H54 (cell line): ENCODE results near the gene MGLL.
A peak's percentile ranks its signal among the peaks of the same experiment; 100 is the strongest.

ENCODE experiments used
- DNase-seq: peaks from one replicate; pipeline ENCODE4 v3.0.0; 2011; ENCODE audit warnings: low spot score, mixed read lengths; ENCODE audit not compliant: insufficient read length
- FAIRE-seq: peaks from 3 replicates; lab custom pipeline; 2011; peaks lifted over from hg19 to GRCh38; lab: Jason Lieb, UNC
- POLR2A ChIP-seq: IDR thresholded peaks from 2 replicates; pipeline ENCODE4 v1.6.1; 2011; ENCODE audit warnings: low read depth, mild to moderate bottlenecking, low read length

The MGLL gene

DNA sequence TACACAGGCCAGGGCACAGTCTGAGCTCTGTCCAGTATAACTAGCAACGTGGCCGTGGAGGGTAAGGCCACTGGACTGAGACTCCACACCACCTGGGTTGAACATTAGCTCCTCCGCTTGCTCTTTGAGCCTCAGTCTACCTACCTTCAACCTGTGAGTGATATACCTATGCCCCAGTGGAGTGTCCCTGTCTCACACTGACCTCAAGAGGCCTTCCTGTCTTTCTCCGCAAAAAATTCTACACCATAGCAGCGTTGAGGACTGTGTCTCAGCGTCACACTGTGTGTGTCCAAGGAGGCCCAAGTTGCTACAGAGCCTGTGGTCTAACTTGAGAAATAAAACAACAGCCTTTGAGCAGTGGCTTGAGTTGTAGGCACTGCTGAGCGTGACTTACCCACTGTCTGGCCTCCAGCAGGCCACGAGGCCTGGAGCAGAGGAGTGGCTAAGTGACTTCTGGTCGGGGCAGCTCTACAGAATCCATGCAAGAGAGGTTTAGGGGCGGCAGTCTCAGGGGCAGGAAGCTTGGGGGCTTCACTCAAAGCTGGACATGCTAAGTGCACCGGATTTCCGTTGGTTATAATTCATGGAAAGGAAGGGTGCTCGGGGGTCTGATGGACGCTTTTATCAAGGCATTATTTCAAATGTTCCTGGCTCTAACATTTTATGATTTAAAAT lies 2.0 kb upstream of the MGLL start:
- FAIRE-seq (no peak), DNase-seq (no peak)
- no peak for TF ChIP-seq POLR2A

DNA sequence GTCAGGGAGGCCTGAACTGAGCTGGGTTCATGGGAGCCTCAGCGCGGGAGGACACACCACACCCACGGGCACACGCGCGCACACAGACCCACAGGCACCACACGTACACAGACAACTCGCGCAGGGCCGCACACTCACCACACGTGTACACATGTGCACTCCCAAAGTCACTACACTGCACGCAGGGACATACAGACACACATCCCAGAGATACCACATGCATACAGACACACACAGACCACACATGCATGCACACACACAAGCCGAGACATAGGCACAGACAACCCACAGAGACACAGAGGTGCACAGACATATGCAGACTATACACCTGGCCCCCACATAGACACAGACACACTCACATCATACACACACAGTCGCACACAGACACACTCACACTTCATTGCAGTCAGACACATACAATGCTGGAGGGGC lies 1.1 kb upstream of the MGLL start:
- no peak for TF ChIP-seq POLR2A
- no peak for FAIRE-seq
- no peak for DNase-seq

DNA sequence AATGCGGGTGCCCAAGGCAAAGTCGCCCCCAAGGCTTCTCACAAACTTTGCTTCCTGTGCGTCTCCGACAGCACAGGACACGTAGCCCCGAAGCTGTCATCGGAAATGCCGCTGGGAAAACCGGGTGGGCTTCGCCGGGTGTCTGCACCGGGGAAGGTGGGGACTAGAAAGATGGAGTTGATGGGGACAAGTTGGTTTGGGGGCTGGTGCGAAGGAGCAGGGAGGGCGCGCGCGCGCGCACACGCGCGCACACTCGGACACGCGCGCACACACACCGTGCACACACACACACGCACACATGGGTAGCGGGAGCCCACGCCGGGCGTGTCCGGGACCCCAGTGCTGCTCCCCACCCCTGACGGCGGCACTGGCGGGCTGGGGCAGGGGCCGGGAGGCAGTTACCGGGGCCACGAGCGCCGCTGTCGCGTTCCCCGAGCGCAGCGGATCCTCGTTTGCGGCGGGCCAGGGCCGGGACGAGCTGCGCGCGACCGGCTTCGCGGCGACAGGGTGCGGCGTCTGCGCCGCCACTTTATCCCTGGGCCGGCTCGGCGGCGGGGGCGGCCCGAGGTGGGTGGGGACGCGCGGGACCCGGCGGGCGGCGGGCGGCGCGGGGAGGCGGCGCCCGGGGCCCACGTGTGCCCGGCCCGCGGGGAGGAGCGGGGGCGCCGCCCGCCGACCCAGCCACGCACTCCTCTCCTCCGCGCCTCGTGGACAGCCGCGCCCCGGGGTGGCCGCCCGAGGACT lies 539 bp upstream of the MGLL start:
- TF ChIP-seq POLR2A = peak; percentile 35; the same call in 1 of the 2 replicates
- DNase-seq (no peak), FAIRE-seq (no peak)

DNA sequence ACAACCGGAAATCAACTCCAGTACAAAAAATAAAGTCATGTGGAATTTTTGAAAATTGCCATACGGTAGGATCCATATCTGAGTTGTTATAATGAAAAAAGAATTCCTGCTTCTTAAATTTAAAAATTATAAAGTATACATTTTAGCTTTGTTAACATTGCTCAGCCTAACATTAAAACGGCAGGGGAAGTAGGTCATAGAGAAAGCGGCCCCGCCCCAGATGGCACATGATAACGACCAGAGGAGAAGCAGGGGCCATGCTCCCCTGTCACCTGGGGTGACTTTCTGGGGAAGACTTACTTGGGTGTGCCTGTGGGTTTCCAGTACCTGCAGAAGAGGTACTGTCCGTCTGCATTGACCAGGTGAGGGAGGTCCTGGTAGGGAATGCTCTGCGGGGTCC lies 921 bp downstream of the MGLL start:
- FAIRE-seq (no peak), DNase-seq (no peak)
- TF ChIP-seq POLR2A = no peak

DNA sequence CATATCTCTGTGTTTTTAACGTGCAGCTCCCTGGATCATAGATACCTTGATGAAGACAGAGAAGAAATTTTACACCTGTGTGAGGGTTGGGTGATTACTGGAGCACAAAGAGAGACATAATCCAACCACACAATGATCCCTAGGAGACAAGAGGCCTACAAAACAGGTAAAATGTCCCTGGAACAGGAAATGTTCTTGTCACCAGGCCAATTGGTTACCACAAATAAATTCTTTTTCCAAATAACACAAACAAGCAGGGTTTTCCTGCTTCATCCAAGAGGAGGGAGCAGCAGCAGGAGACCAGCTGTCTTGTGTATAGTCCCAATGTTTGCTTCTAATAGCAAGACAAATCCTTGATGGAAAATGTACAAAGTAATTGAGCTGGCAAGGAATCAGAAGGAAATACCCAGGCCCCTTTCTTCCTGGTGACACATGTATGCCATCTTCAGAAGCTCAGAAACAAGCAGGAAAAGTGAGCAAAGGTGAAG lies 1.4 kb downstream of the MGLL start:
- TF ChIP-seq POLR2A = no peak
- FAIRE-seq (no peak), DNase-seq (no peak)

DNA sequence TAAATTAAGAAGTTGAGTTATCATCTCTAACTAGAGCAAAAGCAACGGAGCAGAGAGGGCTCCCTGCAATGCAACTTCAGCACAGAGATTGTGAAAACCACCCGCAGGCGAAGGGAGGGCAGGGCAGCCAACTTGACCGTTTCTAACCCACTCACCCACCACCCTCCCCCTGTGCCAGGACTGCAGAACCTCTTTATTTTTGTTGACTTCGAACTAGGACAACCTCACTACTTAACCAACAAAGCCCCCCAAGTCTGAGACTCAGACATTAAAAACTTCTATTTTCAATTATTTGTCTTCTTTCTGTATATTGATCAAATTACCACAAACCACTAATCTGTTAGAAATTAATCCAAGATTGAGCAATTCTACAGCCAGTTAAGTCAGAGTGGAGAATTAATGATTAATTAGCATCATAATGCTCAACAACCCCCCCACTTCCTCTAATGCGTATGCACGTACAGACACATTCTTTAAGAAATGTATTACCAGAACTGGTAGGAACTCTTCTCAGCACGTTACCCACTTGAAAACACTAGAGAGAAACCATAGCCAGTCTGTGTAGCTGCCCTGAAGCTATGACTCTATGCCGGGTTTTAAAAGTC lies 2.0 kb downstream of the MGLL start:
- FAIRE-seq = no peak
- DNase-seq = no peak
- no peak for TF ChIP-seq POLR2A

DNA sequence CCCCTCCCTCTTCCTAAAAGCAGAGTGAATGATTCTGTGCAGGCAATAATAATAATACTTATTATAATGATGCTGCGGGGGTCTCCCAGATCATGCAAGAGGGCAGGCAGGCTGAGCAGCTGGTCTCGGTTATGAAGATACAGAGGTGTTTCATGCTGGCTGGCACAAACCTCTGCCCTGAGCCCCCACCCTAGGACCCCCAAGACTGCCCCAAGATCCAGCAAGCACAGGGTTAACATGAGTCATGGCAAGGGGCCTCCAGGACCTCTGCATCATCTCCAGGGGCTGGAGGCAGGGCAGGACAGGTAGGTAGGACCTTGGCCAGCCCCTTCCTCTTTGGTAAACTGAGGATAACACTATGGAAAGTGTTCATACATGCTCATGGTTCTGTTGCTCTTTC lies 2.7 kb downstream of the MGLL start:
- DNase-seq = no peak
- TF ChIP-seq POLR2A = no peak
- FAIRE-seq = no peak

DNA sequence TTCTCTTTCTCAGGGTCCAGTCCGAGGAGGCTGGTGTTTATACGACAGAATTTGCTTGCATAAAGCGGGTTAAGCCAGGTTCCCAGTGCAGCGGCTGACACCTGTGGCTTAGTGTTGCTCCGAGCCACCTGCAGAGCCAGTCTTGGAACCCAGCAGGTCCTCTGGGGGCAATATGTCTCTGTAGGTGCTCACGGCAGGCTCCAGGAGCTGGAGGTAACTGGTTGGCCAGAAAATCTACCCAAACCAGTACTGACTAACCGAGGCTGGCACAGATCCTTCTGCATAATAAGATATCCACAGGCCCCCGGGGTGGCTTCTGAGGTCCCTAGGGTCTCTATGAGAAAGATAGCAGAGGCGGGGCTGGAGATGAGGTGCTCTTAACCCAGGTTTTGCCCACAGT lies 3.2 kb downstream of the MGLL start:
- FAIRE-seq = no peak
- DNase-seq = no peak
- no peak for TF ChIP-seq POLR2A

DNA sequence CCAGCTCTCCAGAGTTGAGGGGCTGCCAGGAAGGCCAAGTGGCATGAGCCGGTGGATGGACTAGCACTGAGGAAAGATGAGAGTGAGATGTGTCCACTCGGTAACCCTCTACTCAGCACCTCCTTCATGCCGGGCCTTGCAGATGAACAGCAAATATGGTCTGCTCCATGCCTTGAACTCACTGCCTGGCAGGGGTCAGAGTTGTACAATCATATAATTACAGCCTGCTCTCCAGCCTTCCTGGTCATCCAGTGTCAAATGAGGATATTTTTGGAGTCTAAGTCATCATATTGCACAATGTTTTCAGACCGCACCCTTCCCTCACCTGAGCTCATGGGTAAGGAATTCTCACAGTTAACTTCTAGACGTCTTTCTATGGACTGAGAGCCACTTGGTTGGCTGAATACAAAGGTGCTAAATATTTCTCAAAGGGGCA lies 4.9 kb downstream of the MGLL start:
- DNase-seq = peak; percentile 69
- peak; percentile 93 for FAIRE-seq
- no peak for TF ChIP-seq POLR2A

DNA sequence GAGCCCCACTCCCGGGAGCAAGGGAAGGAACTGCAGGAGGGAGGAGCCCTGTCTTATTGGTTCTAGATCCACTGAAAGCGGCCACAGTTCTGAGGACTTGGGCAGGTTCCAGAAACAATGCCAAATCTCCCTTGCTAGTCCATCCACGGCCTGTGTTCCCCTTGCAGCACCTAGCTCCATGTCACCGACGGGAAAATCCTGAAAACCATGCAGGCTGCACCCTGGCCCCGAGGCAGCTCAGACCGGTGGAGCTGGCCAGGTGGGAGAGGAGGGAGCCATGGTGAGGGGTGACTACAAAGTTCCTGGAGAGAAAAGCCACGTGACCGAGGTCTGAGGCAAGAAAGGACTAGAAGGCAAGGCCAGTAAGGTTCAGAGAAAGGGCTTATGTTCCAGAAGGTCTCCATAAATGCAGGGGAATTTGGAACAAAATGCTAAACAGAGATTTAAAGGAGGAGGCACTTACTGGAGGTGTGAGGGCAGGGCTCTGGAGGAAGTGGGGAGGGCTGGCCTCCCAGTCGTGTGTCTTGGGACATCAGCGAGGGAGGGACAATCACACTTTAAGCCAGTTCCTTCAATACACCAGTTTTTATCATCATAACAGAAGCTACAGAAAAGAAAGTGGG lies 5.4 kb downstream of the MGLL start:
- DNase-seq (no peak), FAIRE-seq (no peak)
- TF ChIP-seq POLR2A = no peak

DNA sequence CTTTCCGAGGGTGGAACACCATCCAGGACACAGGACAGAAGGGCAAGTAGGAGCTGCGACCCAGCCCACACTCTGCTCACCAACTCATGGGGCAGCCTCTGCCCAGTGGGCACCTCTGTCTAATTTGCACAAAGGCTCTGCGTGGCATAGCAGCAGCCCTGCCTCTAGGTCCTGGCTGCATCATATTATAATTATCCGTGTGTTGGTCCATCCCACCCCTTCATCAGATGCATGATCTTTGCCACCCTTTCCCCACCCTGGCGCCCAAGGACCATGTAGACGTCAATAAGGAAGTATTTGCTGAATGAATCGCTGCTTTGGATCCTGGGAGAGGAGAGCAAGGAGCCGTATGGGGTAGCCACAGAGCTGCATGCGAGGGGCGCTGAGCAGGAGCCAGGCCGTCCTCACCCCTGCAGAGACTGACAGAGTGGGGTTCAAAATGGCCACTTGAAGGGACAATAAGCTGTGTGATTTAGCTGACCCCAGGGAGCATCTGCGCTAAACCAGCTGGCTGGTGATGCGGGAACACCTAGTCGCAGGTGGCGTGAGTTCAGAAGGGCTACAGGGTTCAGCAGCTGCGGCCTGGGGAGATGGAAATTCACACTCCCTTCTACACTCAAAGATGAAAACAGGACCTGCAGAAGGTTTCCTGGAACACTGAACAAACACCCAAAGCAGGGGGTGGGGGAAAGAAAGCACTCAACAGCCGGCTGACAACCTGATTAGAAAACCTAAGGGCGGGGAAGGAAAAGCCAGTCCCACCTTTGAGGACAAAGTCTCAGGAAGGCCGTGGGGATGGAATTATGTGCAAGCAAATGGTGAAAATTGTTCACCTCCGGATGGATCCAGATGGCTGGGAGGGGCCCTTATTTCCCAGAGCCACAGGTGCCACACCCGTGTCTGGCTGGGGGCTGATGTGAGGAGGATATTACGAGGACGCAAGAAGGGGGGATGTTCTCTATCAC lies 6.4 kb downstream of the MGLL start:
- no peak for TF ChIP-seq POLR2A
- DNase-seq (no peak), FAIRE-seq (no peak)

DNA sequence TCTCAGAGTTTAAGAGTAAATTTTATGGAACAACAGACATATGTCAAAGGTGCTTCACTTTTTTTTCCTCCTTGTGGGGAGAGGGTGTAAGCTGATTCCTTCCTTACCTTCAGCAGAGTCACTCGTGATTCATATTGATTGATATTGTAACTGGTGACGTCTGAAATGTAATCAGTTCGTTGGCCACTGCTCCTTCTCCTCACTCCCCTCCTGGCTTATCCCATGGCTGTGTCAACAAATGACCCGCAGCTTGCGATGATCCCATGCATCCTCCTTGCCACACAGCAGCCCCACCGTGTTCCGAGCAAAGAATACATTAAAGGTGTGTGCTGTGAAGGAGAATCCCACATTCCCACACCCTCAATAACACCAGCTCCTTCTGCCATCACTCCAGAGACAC lies 7.3 kb downstream of the MGLL start:
- no peak for DNase-seq
- TF ChIP-seq POLR2A = no peak
- no peak for FAIRE-seq

DNA sequence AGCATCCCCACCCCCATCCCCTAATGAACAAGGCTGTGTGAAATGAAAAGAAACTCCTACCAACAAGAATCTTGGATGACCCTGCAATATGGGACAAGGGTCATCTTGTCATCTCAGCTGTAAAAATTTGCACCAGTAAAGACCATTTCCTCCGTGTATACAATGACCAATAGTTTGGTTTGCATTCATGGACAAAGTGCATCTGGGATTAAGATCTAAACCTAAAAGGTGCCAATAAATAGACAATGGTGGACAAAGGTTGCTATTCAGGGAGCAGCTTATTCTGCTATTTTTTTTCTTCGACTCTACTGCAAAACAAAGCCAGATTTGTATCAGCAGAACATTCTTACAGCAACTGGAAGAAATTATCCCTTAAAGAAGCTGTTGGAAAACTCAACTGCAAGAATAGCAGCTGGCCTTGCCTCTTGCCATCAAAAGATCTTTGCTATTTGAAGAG lies 8.0 kb downstream of the MGLL start:
- no peak for FAIRE-seq
- no peak for DNase-seq

DNA sequence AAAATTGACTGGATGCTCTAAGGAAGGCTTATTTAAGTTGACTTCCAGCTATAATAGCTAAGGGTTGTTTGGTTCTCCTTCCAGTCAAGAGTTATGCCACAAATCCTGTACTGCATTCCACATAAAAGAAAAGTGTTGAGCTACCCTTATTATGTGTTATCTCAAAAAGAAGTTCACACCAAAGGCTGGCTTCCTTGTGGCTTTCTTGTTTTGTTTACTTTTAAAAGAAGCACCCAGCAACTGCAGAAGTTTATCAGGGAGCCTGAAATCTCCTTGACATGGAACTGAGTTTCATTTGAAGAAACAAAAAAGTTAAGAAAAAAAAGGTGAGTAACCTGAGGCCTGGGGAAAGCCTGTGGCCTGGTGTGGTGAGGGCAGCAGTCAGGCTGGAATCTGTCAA lies 10.2 kb downstream of the MGLL start:
- no peak for DNase-seq
- TF ChIP-seq POLR2A = no peak
- no peak for FAIRE-seq

More for the DNA sequence above, 8.0 kb downstream of the MGLL start:
- TF ChIP-seq POLR2A = no peak
